Measurements from ENCODE around the gene FIGNL2.
"Not testable (repeated sequence)": the region's sequence is repeated elsewhere in the genome, so short reads cannot be mapped to it uniquely, and the experiment has no call there.

The FIGNL2 gene

DNA sequence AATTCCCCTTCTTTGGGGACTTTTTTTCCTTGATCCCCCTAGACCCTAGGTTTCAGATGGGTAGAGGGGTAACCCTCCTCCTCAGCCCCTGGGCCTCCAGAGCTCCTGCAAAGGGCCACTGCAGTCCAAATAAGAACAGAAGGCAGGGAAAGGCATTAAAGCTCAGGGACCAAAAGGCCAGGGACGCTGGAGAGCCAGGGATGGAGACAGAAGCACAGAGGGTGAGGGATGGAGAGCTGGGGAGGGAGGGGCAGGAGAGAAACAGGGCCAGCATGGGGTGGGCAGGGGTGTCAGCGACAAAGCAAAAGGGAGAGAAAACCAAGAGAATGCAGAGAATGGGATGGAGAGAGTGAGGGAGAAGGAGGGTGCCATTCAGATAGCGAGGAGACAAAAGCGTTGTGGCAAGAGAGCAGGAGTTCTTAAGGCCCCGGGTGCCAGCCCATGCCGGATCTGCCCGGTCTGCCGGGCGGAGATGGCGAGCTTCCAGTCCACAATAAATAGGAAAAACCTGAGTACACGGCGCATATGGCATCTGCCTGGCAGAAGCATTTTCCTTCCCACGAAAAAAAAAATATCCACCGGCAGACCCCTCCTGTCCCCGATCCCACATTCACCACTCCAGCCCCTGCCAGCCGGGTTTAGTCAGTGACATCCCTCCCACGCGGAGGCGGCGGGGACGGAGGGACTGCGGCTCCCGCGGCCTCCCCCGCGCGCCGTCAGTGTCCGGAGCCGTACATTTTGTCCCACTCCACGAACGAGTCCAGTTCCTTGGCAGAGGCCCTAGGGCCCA is 28.6 kb downstream of the FIGNL2 start:
- DNase-seq (ENCODE audit: low read depth in 2 of 3, low spot score in 2 of 3): no peak

DNA sequence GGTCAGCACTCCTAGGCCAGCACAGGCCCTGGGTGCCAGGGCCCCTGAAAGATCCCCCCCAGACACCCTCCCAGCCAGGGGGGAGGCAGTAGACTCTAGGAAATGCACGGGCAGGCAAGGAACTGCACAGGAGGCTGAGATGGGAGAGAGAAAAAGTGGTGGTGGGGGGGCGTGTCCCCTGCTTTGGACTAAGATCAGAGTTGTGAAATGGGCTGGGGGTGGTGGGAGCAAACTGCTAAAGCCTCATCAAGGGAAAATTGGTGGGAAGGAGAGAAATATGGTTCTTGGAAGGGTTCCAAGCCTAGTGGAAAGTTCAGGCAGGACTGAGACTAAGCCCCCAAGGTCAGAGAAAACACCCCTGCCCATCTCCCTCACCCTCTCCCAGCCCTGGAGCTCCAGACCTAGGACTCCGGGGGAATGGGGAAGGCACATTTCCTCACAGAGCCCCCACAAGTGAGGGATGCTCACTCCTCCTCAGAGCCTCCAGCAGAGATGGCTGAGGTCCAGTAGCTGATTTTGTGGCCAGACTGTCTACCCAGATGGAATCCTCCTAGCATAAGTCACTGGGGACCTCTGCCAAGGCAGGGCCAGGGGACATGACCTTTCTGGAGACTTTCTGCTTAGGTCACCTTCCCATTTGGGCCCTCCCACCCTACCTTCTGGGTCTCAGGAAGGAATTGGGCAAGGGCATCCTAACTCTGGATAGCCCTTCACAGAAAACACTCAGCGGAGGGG is 29.8 kb downstream of the FIGNL2 start:
- DNase-seq (ENCODE audit: low read depth in 2 of 3, low spot score in 2 of 3): no peak

DNA sequence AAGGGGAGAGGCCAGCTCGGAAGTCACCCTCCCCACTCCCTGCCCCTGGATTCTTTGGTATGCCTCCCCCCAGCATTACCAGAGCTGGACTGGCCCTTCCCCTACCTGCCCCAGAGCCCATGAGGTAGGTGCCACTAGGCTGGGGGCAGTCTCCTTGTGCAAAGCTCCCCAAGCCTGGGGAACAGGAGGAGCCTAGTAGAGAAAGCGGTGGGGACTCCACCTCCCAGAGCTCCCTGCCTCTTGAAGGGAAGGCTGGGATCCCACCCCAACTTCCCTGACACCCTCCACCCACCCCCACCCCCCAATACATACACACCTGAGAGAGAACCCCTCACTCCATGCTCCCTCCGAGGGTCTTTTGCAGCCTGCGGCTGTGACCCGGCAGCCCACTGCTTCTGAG is 30.4 kb downstream of the FIGNL2 start:
- DNase-seq (ENCODE audit: low read depth in 2 of 3, low spot score in 2 of 3): no peak

DNA sequence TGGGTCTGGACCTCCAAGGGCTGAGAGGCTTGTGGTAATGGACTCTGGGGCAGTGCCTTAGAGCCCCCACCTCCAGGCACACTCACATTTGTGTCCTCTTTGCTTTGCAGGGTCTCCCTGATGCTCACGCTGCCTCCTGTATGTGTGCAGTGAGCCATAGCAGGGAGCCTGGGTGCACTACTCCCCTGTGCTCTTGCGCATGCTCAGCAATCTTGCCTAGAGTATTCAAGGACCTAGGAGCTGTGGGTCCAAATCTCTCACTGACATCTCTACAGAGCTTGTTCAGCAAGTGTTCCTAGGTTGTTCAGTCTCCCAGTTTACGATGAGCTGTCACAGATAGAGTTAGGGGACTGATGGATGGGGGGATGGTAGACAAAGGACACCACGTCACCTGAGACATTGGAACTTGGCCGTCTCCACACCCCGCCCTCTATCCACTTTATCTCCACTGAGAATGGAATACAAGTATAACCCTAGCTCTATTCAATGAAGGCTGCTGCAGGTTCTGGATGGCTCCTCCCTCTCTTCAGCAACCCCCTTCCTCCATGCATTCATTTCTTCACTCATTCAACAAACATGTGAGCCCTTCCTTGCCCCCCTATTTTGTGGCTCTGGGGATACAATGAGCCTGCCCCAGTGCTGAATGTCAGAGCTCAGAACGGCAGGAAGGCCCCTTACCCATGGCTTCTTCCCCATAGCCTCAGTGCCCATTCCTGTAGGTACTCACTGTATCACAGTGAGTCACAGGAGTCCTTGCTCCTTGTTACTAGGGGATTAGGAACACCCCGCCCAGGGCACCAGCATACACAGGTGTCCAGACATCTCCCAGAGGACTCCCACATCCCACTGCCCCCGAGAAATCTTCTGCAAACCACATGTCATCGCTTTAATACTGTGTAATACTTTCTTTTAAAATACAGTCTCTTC is 31.2 kb downstream of the FIGNL2 start:
- DNase-seq (ENCODE audit: low read depth in 2 of 3, low spot score in 2 of 3): no peak

DNA sequence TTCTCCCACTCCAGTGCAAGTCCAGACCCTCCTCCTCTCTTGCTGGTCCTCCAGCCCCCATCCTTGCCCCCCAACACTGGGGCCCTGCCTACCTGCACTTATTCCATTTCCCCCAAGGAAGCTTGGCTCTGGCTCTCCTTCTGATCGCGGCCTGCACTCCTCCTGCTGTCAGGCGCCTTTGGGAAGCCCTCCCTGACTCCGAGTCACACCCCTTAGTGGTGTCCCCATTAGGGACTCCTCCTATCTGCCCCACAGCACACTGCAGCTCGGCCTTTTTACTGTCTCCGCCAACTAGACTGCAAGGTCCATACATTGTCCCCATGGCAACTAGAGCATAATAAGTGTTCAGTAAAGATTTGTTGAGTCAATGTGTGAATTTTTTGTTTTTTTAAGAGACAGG is 32.9 kb downstream of the FIGNL2 start:
- DNase-seq (ENCODE audit: low read depth in 2 of 3, low spot score in 2 of 3): no peak

DNA sequence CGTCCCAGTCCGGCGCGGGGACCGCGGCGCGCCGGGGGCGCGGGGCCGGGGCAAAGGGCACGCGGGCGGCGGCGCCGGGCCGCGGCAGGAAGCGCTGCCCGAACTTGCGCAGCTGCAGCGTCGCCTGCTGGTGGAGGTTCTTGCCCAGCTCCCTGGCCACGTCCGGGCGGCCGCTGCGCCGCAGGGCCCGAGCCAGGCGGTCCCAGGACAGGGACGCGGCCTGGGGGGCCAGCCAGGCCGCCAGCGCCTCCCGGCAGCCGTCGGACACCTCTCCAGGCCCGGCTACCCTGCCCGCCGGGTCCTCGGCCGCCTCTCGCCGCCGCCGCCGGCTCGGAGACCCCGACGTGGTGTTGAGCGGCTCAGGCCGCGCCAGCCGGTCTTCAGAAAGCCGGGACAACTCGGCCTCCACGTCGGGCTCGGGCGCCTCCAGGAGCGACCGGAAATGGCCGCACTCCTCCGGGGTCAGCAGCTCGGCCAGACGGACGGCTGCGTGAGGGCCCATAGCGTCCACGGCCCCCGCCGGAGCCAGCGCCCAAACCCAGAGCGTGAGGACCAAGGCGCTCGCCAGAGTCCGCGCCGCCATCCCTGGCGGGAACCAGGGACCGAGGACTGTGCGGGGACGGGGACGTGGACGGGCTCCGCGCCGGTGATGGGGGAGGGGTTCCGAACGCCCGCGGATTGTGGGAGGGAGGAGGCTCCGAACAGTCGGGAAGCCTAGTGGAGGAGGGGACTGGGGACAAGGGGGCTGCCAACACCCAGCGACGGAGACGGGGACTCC is 34.0 kb downstream of the FIGNL2 start:
- peak in 2 of 3 experiments; percentile 39 to 56 for DNase-seq (ENCODE audit: low read depth in 2 of 3, low spot score in 2 of 3)

DNA sequence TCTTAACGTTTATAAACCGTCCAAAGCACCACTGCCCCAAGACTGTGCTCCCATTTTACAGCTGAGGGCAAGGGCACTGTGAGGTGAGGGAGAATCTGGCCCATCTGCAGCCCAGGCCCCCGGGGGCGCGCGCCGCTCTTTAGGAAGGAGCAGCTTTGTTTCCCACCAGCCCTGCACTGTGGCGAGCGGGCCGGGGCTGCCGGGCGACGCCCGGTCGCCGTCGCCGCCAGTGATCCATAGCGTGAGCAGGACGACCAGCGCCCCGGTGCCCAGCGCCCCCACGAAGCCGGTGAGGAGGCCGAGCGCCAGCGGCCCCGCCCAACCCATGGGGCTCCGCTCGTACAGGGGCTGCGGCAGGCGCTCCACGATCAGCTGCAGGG is 34.6 kb downstream of the FIGNL2 start:
- no peak for DNase-seq (ENCODE audit: low read depth in 2 of 3, low spot score in 2 of 3)

DNA sequence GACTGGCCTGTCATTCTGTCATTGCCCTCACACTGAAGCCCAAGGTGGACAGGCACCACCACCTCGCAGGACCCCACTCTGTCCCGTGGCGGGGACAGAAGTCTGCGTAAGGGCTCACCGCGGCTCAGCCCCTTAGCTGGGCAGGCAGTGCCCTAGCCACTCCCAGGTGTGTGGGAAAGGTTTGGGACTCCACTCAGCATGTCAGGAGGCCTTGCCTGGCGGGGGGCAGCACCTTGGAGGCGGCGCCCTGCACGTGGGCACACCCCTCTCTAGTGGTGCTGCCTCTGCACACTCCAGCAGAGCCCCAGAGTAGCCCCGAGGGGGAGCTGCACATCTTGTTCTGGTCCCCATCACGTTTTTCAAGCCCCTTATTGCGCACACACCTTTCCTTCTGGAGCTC is 35.6 kb downstream of the FIGNL2 start:
- no peak for DNase-seq (ENCODE audit: low read depth in 2 of 3, low spot score in 2 of 3)

DNA sequence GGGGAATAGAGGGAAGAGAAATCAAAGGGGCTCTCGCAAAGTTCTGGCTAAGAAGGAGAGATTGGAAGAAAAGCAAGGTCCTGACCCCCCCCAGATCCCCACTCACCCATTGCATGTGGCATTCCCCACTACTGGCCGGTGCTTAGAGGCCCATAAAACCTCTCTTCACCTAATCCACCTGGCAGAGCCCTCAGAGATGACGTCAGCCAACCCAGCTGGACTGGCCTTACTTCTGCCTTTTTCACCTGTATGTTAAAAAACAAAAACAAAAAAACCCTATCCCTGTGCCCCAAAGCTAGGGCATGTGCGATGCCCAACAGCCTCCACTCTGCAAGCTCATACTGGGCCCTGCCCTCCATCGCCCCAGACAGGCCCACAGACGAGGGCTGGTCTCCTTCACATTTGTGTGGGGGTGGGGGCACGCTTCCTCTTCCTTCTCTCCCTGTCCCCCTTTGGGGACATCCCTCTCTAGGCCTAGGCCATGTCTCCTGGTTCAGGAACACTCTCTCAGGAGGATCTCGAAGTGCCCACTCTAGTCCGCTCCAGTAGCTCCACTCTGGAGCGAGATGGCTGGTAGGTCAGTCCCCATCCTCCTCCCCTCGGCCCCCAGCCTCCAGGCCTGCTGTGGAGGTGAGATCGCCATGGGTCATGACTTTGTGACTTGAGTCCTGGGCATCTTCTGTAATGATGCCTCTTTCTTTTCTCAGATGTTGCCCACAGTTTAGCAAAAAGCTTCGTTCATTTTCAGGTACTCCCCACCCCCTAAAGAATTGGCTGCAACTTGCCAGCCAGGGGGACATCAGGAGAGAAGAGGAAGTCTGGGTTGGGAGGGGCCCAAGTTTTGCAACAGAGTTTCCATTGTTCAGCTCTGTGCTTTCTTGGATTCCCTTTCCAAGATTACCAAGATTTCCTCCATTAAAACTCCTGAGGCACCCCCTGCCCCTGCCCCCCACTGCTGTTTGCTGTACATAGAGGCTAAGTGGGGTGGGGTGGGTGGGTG is 37.0 kb downstream of the FIGNL2 start:
- DNase-seq (ENCODE audit: low read depth in 2 of 3, low spot score in 2 of 3): no peak

DNA sequence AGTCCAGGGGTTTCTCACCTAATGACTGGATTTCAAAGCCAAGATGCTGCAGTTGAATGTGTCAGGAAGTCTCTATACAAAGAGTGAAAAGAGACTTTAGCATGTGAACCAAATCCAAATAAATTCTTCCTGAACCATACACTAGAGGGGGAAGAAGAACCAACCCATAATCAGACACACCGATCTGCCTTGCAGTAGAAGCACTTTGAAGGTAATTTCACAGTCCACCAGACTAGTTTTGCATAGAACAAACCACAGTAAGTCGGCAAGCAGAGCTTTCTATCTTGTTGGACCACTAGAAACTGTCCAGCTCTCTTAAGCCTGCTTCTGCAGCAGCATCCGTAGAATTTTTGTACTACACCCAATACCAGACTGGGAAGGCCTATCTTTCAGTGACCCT is 39.3 kb downstream of the FIGNL2 start:
- DNase-seq (ENCODE audit: low read depth in 2 of 3, low spot score in 2 of 3): no peak

DNA sequence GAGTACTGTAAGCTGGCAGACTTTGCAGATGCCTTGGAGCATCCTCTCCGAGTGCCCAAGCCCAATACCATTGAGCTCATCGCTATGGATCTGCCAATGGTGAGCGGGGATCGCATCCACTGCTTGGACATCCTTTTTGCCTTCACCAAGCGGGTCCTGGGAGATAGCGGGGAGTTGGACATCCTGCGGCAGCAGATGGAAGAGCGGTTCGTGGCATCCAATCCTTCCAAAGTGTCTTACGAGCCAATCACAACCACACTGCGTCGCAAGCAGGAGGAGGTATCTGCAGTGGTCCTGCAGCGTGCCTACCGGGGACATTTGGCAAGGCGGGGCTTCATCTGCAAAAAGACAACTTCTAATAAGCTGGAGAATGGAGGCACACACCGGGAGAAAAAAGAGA is 41.6 kb downstream of the FIGNL2 start:
- no peak for DNase-seq (ENCODE audit: low read depth in 2 of 3, low spot score in 2 of 3)

DNA sequence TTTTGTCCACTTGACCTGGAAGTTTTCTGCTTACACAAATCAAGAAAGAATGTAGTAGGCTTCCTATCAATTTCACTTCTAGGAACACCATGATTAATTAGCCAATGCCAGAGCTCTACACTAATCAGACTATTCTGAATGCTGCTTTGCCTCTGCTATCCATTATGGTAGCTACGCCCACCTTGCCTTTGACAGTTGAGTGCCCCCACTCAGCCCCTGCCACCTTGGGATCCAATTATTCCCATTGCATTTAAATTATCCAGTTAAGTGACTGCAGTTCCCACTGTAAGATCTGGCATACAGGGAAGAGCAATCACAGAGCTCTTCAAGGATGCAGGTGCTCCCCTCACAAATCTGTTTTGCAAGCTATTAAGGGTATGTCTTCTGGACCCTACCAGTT is 47.5 kb downstream of the FIGNL2 start:
- DNase-seq (ENCODE audit: low read depth in 2 of 3, low spot score in 2 of 3): no peak

DNA sequence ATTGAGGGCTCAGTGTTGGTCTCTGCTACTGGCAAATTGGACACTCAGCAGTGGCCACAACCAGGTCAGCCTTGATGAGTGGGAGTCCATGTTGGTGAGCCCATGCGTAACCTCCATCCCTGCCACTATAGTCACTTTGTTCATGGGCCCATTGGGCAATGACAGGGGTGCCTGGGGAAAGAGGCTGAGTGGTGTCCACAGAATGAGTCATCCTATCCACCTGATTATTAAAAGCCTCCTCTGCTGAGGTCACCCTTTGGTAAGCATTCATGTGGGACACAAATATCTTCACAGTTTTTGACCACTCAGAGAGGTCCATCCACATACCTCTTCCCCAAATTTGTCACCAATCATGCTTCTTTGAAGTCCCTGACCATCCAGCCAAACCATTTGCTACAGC is 50.0 kb downstream of the FIGNL2 start:
- DNase-seq (ENCODE audit: low read depth in 2 of 3, low spot score in 2 of 3): no peak

DNA sequence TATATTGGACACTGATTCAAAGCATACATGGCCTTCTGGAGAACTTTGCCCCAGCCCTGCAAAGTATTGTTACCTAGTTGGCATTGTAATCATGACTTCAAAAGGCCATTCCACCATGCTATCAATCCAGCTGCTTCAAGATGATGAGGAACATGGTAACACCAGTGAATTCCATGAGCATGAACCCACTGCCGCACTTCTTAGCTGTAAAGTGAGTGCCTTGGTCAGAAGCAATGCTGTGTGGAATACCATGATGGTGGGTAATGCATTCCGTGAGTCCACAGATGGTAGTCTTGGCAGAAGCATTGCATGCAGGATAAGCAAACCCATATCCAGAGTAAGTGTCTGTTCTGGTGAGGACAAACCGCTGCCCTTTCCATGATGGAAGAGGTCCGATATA is 50.5 kb downstream of the FIGNL2 start:
- not testable (repeated sequence) for DNase-seq (ENCODE audit: low read depth in 2 of 3, low spot score in 2 of 3)

DNA sequence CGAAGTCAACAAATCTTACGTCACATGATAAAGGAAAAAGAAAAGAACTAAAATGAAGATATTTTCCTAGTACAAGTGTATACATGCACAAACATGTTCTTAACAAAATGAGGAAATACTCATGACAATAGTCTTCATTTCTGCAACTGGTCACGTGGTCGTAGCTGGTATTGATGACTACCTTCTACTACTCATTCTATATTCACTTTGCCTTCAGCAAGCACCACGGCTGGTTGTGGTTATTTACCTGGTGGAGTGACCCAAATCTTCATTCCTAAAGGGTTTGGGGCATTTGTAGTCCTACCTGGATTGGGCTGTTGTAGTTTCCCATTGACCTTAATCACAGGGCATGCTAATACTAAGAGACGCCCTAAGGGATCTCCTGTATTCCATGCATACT is 51.2 kb downstream of the FIGNL2 start:
- DNase-seq (ENCODE audit: low read depth in 2 of 3, low spot score in 2 of 3): no peak

DNA sequence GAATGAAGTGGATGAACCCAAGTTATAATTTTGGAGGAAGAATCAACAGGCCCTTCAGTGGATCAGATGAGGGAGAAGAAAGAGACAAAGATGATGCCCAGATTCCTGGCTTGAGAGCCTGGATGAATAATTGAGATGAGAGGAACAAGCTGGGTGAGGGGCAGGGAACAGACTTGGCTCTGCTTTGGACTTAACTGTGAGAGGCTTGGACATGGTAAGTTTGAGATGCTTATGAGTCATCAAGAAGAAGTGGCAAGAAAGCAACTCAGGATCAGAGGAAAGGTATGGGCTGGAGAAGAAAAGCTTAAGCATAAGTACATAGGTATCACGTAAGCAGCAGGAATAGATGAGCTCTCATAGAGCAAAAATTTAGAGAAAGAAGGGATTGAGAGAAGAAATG is 55.3 kb downstream of the FIGNL2 start:
- DNase-seq (ENCODE audit: low read depth in 2 of 3, low spot score in 2 of 3): no peak

DNA sequence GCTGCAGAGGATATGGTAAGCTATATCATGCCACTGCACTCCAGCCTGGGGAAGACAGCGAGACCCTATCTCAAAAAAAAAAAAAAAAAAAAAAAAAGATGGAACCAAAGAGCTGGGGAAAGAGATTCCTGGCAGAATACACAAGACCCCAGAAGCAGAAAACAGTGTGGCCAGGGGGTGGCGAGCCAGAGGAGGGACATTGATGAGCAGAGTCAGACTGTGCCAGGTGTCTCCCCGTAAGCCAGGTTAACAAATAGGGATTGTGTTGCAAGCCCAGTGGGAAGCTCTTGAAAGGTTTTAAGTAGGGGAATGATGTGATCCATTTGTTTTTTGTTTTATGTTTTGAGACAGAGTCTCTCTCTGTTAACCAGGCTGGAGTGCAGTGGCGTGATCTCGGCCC is 56.1 kb downstream of the FIGNL2 start:
- DNase-seq (ENCODE audit: low read depth in 2 of 3, low spot score in 2 of 3): no peak

DNA sequence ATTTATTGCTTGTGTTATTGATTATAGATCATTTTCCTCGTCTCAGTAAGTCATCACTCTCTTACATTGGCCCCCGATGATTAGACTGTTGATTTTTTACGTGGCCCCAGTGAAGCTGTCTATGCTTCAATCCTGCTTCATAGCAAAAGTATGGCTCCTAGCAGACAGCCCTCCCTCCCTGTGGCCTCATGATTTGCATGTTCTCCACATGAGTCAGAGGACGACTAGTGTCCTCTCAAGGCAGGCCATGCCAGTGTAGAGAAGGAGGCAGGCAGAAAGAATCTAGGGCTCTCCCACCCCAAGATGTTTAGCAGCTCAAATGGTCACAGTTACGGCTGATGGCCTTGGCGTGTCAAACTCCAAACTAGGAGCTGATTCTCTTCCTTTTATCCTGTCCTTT is 59.6 kb downstream of the FIGNL2 start:
- DNase-seq (ENCODE audit: low read depth in 2 of 3, low spot score in 2 of 3): no peak

DNA sequence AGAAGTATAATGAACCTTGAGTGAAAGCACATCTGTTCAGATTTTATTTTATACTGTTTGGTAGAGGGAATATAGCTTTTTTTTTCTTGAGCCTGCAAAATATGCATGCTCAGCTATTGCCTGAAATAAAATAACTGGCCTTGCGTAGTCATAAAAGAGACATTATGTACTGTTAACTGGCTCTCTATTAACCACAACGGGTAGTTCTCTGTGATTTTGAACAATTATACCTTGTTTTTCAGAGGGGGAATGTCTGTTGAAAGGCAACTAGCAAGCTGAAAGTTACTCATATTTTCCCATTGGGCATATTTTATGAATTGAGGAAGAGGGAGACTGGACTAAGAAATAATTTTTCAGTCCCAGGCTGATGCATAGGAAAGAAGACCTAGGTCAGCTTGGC is 62.6 kb downstream of the FIGNL2 start:
- DNase-seq (ENCODE audit: low read depth in 2 of 3, low spot score in 2 of 3): no peak

DNA sequence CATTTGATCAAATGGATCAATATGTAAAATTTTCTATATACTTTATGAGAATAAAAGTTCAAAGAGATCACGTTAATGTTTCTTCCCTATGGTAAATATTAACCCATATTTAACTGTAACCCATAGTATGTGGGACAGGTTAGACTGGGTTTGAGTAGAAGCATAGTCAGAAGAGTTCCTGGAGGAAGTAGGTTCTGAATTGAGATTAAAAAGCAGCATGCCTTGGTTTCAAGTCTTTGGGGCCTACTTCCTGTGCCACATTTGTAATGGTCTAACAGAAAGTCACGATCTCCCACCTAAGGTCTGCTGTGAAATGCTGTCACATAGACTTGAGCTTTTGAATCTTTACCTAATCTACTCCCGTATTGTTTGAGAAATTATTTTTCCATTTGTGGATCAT is 63.8 kb downstream of the FIGNL2 start:
- no peak for DNase-seq (ENCODE audit: low read depth in 2 of 3, low spot score in 2 of 3)

Measured in activated CD8-positive, alpha-beta memory T cell treated with anti-CD3 and anti-CD28 coated beads for 48 hours (primary cell).